HG03280 (cell line): ENCODE results near the gene CAPN9.
"Not testable (repeated sequence)": the region's sequence is repeated elsewhere in the genome, so short reads cannot be mapped to it uniquely, and the experiment has no call there.

Experiments
- ATAC-seq: cut with Tn5 transposase; IDR thresholded peaks from one replicate; pipeline ENCODE4 v1.9.1; 2021; ENCODE audit warnings: mild to moderate bottlenecking, moderate library complexity; ENCODE audit not compliant: unreplicated experiment

CAPN9 gene

DNA sequence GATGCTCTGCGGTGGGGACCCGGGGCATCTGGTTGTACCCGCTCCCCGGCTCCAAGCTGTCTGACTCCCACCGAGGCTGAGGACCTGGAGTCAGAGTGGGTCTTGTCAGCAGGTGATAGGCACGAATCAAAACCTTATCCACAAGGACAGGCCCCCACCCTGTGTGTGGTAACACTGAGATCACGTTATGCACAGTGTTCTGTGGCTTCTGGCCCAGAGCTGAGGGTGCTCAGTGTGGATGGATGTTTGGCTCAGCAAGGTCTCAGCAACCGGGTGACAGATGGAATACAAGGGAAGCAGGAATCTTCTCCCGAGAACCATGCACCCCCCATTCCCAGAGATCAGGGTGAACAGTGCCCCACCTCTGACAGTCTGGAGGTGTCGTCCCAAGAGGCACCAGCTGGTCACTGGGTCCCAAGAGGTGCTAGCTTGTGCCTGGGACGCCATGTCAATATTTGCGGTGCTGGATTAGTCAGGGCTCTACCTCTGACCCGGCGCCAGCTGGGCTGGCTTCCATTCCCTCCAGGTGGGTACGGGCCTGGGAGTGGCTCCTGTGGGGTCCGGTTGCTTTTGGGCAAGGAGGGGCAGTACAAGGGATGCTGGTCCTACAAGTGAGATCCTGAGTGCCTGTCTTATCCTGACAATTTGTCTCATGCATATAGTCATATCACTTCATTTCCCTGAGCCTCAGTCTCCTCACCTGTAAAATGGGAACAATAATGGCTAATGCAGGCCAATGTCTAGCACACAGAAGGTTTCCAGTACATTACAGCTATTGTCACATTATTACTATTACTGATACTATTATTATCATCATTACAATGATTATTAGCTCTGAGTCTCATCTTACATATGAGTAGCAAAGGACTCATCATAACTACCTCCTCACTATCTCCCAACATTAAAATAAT, 957 bp downstream of the CAPN9 start:
- no peak for ATAC-seq

GRCh38 chr1:230749150-230749549, 2.0 kb downstream of the CAPN9 start:
- ATAC-seq: peak; percentile 55

GRCh38 chr1:230749635-230750034, 2.4 kb downstream of the CAPN9 start:
- ATAC-seq: no peak

GRCh38 chr1:230750576-230750975, 3.4 kb downstream of the CAPN9 start:
- ATAC-seq: no peak

DNA sequence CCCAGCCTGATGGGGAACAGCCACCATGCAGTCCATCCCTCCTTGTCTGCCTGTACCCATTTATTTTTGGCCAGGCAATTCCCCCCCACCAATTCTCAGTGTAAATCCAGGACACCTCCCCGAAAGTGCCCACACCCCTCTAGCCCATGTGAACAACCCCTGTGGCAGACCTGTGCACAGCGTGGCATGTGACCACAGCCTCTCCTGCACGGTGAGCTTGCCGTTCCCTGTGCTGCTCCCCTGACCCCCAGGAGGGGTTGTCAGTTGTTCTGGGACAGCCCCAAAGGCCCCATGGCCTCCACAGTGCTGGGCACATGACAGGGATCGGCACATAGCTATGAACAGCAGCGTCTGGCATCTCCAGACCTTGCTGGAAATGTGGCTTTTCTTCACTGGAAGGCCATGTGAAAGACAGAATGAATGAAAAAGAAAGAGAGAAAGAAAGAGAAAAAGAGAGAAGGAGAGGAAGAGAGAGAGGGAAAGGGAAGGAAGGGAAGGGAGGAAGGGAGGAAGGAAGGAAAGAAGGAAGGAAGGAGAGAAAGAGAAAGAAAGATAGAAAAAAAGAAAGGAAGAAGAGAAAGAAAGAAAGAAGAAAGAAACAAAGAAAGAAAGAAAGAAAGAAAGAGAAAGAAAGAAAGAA, 3.9 kb downstream of the CAPN9 start:
- ATAC-seq: no peak

DNA sequence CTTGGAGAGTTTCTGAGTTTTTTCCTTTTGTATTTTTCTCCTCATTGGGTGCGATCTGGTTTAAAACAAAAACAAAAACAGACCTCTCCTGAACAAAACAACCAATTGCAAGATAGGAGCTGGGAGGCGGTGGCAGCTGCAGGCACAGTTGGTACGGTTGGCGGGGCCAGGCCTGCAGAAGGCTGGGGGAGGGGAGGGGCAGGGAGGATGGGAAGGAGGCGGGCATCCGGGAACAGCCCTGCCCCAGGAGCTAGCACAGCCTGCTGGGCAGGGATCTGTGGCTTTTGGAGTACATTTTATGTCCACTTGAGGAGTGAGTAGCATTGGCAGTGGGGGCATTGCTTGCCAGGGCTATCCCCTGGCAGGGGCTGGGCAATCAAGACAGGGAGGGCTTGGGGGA, 5.2 kb downstream of the CAPN9 start:
- no peak for ATAC-seq

DNA sequence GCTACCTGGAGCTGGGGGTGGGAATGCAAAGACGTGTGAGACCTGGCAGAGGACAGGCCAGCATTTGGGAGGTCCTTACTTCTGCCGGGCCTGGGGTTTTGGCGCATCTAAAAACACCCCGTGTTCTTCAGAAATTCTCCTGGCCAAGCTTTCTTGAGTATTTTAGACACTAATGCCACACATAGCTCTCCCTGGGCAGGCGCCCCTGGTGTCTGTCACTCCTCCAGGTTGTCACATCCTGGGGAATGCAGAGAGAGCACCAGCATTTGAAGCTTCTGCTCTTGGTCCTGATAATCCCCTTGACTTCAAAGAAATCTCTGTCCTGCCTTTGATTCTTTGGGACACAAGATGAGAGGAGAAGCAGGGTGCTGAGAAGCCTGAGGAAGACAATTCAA, 6.0 kb downstream of the CAPN9 start:
- ATAC-seq: no peak

DNA sequence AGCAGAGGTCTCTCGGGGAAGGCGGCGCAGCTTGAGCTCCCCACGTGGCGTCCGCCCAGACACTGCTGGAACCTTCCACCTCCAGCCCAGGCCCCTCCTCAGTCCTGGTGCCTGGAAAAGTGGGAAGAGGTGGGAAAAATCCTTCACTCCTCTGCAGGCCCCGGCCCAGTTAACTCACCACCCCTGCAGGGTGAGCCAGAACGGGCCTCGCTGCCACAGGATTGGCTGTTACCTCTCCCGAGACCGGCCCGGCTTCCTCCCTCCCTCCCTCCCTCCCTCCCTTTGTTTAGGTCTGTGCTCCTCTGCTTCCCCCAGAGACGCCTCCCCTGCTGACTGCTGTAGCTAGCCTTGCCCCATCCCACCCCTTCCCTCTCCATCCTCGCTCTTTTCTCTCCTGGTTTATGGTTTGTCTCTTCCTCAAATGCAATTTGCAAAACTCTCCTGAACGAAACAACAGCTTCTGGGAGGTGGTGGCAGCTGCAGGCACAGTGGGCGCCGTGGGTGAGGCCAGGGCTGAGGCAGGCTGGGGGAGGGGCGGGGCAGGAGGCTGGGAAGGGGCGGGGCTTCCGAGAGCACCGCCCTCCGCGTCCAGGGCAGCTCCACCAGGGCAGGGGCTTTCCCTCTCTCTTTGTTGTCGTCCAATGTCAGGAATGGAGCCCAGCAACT, 6.5 kb downstream of the CAPN9 start:
- ATAC-seq: no peak

GRCh38 chr1:230754796-230755195, 7.6 kb downstream of the CAPN9 start:
- no peak for ATAC-seq

- ATAC-seq: no peak
Measured at GRCh38 chr1:230757856-230758708, 10.9 kb downstream of the CAPN9 start.

- no peak for ATAC-seq
Measured at GRCh38 chr1:230758709-230759368, 11.7 kb downstream of the CAPN9 start.

GRCh38 chr1:230759369-230760065, 12.3 kb downstream of the CAPN9 start:
- no peak for ATAC-seq

DNA sequence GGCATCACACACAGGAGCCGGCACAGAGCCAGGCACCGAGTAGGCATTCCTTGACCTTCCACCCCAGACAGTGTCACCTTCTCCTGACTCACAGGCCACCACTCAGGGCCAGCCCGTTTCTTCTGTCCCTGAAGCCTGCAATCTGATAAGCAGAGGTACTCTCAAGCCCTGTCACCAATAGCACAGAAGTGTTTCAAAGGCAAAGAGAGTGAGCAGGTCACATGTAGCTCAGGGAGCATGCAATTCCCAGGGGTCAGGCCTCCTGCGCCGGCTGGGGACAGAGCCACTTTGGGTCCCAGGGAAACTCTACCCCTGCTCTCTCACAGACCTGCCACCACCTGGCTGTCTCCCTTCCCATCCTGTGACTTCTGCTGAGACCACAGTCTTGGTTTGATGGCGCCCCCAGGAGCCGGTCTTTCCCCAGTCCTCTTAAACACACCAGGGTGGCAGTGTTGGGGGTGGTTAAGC, 13.2 kb downstream of the CAPN9 start:
- no peak for ATAC-seq

- no peak for ATAC-seq
Measured at GRCh38 chr1:230761443-230762167, 14.4 kb downstream of the CAPN9 start.

DNA sequence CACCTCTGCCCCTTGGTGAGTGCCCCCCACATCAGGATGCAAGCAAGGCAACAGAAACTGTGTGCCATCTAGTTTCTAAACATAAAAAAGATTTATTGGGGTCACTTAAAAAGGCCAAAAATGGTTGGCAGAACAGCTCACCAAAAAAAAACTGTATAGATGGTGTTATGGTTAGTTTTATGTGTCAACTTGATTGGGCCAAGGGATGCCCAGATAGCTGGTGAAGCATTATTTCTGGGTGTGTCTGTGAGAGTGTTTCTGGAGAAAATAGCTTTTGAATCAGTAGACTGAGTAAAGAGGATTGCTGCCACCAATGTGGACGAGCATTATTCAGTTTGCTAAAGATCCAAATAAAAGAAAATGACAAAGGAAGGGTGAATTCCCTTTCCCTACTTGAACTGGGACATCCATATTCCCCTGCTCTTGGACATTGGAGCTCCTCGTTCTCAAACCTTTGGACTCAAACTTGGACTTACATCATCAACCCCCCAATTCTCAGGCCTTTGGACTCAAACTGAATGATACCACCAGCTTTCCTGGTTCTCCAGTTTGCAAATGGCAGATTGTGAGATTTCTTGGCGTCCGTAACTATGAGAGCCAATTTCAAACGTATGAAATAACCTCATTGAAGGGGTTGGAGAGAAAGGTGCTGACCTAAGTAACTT, 16.9 kb downstream of the CAPN9 start:
- no peak for ATAC-seq

DNA sequence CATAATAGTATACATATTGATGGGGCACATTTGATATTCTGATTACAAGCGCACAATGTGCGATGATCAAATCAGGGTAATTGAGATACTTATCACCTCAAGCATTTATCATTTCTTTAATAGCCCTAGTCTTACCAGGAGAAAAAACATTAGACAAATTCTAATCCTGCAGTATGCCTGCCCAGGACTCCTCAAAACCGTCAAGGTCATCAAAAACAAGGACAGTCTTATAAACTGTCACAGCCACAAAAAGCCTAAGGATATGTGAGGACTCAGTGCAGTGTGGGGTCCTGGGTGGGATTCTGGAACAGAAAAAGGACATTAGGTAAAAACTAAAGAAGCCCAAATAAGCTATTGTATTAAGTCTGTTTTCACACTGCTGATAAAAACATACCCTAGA, 19.1 kb downstream of the CAPN9 start:
- ATAC-seq: no peak

- not testable (repeated sequence) for ATAC-seq
Measured at GRCh38 chr1:230767859-230768612, 20.8 kb downstream of the CAPN9 start.
